BLaER1 treated with 17β-estradiol and CSF1 and Interleukin-3, amounts not matched to agents 10 nM and 100 nM (cell line): ENCODE results near the gene TLE1.

ENCODE experiments used
- H3K27ac ChIP-seq, 11 experiments: shearing (Covaris generic); formaldehyde crosslinking; 2 replicates each; pipeline ENCODE4 v1.8.1; 2022
- H3K27me3 ChIP-seq, 11 experiments: shearing (Covaris generic); formaldehyde crosslinking; 2 replicates each; pipeline ENCODE4 v1.8.1; 2022
- H3K36me3 ChIP-seq, 11 experiments: shearing (Covaris generic); formaldehyde crosslinking; 2 replicates each; pipeline ENCODE4 v1.8.1; 2022
- H3K4me1 ChIP-seq, 10 experiments: shearing (Covaris generic); formaldehyde crosslinking; 2 replicates each; pipeline ENCODE4 v1.8.1; 2022
- H3K4me2 ChIP-seq, 11 experiments: shearing (Covaris generic); formaldehyde crosslinking; 2 replicates each; pipeline ENCODE4 v1.8.1; 2022
- H3K4me3 ChIP-seq, 10 experiments: shearing (Covaris generic); formaldehyde crosslinking; 2 replicates each; pipeline ENCODE4 v1.8.1; 2022
- H3K9ac ChIP-seq, 11 experiments: shearing (Covaris generic); formaldehyde crosslinking; 2 replicates each; pipeline ENCODE4 v1.8.1; 2022
- H3K9me3 ChIP-seq, 11 experiments: shearing (Covaris generic); formaldehyde crosslinking; replicated peaks in 1 of 11; 2 replicates each; pipeline ENCODE4 v1.8.1; 2022
- H4K20me1 ChIP-seq, 11 experiments: shearing (Covaris generic); formaldehyde crosslinking; 2 replicates each; pipeline ENCODE4 v1.8.1; 2022
- Cebpa-rat ChIP-seq, 11 experiments: shearing (Covaris generic); IDR thresholded peaks; 2 replicates each; pipeline ENCODE4 v1.8.1; 2022

Gene TLE1

DNA sequence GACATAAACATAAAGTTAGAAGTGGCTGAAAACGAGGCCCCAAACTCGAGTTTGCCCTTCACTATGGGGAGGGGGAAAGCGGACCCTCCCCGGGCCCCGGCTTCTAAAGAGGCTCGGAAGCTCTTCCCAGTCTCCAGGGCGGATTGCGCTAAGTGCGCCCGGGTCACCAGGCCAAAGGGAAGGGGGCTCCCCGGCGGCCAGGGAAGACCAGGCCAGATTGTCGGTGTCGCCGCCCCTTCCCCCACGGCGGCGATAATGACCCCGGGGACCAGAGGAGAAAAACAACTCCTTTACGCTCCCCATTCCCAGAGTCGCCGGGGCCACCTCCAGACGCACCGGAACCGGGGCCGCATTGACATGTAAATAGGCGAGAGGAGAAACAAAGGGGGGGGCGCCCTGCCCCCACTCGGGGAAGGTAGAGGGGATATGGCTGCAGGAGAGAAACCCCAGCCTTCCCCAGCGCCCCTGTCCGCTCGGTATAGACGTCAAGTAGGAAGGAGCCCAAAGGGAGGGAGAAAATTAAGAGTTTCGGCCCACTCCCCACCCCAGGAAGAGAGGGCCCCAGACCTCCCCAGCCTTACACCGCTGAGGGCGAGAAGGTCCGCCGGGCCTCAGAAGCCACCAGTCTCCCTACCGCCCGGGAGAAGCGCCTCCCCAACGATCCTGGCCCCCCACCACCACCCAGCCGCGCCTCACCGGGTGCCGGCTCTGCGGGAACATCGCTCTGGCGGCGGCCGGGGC, 1.7 kb downstream of the TLE1 start:
- H3K9ac ChIP-seq, result peak overlapping the region; percentile 47 to 90 (median 75); a peak in 21 of 22 replicates
- TF ChIP-seq Cebpa-rat (IDR thresholded peaks at IDR 0.05), result no peak
- peaks cover 7 to 89% (median 23%) of the 10 kb centered on the region in 11 experiments for H3K27me3 ChIP-seq
- H3K27ac ChIP-seq, result peak overlapping the region in 9 of 11 experiments; percentile 30 to 80 (median 60); a peak in 16 of 22 replicates
- peaks cover 0 to 65% (median 40%) of the 10 kb centered on the region in 11 experiments; a peak in 17 of 22 replicates for H4K20me1 ChIP-seq
- H3K4me2 ChIP-seq, result peak overlapping the region; percentile 80 to 100 (median 97)
- H3K4me3 ChIP-seq, result peak overlapping the region; percentile 57 to 98 (median 80)
- peaks cover 0 to 20% (median 0%) of the 10 kb centered on the region in 11 experiments; a peak in 5 of 22 replicates for H3K36me3 ChIP-seq
- H3K9me3 ChIP-seq, result no peaks in the 10 kb centered on the region
- H3K4me1 ChIP-seq, result peaks cover 14 to 50% (median 44%) of the 10 kb centered on the region in 10 experiments

DNA sequence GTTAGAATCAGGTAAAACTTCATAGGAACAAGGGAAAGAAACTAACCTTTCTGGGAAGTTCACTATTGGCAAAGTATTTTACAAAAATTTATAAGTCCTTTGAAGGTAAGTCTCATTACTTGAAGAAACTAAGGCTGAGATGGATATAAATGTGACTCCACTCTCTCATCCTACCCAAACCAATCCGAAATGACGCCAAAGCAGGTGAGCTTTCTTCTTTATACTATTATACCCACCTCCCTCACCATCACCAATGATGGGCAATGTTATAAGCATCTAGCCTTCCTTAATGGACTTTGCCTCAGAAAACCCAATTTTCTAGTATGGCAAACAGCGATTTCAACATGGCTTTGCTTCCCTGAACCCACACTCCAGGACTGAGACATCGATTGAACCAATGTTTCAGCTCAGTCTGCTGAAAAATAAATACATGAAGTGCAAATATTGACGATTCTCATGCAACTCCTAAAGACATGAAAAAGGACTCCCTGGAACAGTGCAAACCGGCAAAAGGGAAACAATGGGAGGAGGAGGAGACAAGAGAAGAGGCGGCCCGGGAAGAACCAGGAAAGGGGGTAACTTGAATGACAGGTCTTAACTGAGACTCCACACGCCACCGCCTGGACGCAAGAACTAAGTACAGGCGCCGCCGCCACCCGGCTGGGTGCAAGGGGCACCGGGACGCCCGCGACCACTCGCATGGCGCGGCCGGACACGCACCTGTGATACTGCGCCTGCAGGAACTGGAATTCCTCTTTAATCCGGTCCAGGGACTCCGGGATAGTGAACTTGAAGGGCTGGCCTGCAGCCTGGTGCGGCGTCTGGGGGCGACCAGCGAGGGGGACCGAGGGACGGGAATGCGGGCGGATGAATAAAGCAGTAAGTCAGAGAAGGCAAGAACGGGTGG, 2.5 kb downstream of the TLE1 start:
- H3K4me2 ChIP-seq, result peak overlapping the region; percentile 80 to 100 (median 97)
- peak overlapping the region; percentile 57 to 98 (median 80) for H3K4me3 ChIP-seq
- no peak for TF ChIP-seq Cebpa-rat (IDR thresholded peaks at IDR 0.05)
- H3K4me1 ChIP-seq, result peaks cover 19 to 58% (median 52%) of the 10 kb centered on the region in 10 experiments
- peaks cover 7 to 93% (median 23%) of the 10 kb centered on the region in 11 experiments for H3K27me3 ChIP-seq
- H3K36me3 ChIP-seq, result peaks cover 0 to 25% (median 0%) of the 10 kb centered on the region in 11 experiments; a peak in 8 of 22 replicates
- peak overlapping the region; percentile 47 to 90 (median 75); a peak in 21 of 22 replicates for H3K9ac ChIP-seq
- H4K20me1 ChIP-seq, result peaks cover 0 to 73% (median 48%) of the 10 kb centered on the region in 11 experiments; a peak in 17 of 22 replicates
- H3K9me3 ChIP-seq, result no peaks in the 10 kb centered on the region
- H3K27ac ChIP-seq, result peak overlapping the region in 8 of 11 experiments; percentile 30 to 80 (median 63); a peak in 13 of 22 replicates

DNA sequence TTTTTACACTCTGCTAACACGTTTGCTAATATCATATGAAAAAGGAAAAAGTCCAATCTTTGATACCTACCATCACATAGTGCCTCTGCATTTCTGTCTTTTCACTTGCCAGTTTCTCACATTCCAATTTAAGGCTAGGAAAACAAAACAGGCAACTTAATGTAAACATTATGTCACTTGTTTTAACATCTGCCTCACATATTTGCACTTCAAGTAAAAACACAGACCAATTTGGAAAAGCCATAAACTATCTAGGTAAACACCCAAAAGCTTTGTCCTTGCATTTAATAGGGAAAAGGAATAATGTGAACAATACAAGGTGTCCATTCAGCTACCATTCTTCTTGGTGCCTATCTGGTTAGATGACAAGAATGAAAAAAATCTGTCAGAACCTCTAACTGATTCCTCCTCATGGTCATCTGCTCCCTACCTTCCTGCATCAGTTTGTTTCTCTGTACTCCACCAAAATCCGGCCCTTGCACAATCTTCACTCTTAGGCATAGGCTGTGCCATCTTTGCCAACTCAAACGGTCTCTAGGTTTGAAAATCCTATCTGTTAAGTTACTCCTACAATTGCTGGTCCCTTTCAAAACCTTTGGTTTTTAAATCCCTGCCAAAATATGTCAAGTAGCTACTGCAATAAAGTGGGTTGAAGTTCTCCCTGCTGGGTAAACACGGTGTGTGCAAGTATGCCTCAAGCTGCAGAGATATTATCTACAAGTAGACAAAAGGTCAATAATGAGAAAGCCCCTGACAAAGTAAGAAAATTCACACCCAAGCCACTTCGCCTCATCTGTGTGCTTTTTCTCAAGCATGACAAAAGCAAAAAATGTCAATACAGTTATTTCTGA, 3.4 kb downstream of the TLE1 start:
- H3K27ac ChIP-seq, result no peak overlapping the region
- H3K27me3 ChIP-seq, result peaks cover 6 to 93% (median 17%) of the 10 kb centered on the region in 11 experiments
- H3K4me3 ChIP-seq, result peak overlapping the region in 7 of 10 experiments; percentile 70 to 98 (median 82); a peak in 11 of 20 replicates
- peak overlapping the region in 4 of 11 experiments; percentile 74 to 90 (median 85); a peak in 6 of 22 replicates for H3K9ac ChIP-seq
- peak overlapping the region; percentile 80 to 100 (median 97); a peak in 20 of 22 replicates for H3K4me2 ChIP-seq
- peaks cover 0 to 34% (median 0%) of the 10 kb centered on the region in 11 experiments; a peak in 9 of 22 replicates for H3K36me3 ChIP-seq
- TF ChIP-seq Cebpa-rat (IDR thresholded peaks at IDR 0.05), result no peak
- no peaks in the 10 kb centered on the region for H3K9me3 ChIP-seq
- H4K20me1 ChIP-seq, result peaks cover 0 to 82% (median 57%) of the 10 kb centered on the region in 11 experiments; a peak in 17 of 22 replicates
- H3K4me1 ChIP-seq, result peaks cover 19 to 63% (median 52%) of the 10 kb centered on the region in 10 experiments

DNA sequence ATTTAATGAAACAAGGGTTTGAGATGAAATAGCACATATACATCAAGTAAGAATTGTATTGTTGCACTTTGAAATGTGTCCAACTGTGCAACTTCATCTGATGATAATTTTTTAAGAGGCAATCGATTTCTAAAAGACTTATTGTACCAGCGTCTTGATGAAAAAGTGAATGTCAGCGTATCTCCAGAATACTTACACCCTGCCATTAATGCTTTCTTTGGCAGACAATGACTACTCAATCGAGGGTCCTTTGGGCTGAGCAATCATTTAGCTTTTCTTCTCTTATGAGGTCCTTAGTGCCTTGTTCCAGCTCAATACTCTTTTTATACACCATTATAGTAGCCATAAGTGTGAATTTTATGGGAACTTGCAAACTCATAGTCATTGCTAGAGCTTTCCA, 4.7 kb downstream of the TLE1 start:
- H3K27ac ChIP-seq, result no peak overlapping the region
- H3K9ac ChIP-seq, result no peak overlapping the region
- 0 out of 20 replicates have a peak overlapping the region, but pooled peaks of 1 of the 10 experiments have one; percentile 5 for H3K4me3 ChIP-seq
- peak overlapping the region in 7 of 11 experiments; percentile 80 to 99 (median 97); a peak in 12 of 22 replicates for H3K4me2 ChIP-seq
- H3K27me3 ChIP-seq, result peaks cover 0 to 93% (median 9%) of the 10 kb centered on the region in 11 experiments; a peak in 10 of 22 replicates
- peaks cover 19 to 66% (median 54%) of the 10 kb centered on the region in 10 experiments for H3K4me1 ChIP-seq
- peaks cover 0 to 96% (median 69%) of the 10 kb centered on the region in 11 experiments; a peak in 17 of 22 replicates for H4K20me1 ChIP-seq
- H3K9me3 ChIP-seq, result no peaks in the 10 kb centered on the region
- TF ChIP-seq Cebpa-rat (IDR thresholded peaks at IDR 0.05), result no peak
- H3K36me3 ChIP-seq, result peaks cover 0 to 47% (median 3%) of the 10 kb centered on the region in 11 experiments; a peak in 10 of 22 replicates

DNA sequence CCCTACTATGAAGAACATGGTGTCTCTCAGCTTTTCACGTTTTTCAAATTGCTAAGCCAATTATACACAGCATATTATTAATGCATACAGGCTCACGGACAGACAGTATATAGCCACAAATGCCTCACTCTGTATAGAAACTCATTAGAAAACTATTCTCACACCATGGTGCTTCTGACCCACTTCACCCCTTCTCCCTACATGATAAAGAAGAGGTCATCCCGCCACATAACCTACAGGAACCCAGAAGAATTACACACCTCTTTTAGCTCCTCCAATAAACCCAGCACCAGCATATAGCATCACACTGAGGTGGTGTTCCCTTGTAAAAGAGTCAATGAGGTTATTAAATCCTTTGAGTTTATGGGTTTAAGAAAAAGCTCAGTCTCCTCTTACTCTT, 5.6 kb downstream of the TLE1 start:
- peak overlapping the region in 9 of 11 experiments; percentile 58 to 97 (median 88); a peak in 18 of 22 replicates for H3K4me2 ChIP-seq

DNA sequence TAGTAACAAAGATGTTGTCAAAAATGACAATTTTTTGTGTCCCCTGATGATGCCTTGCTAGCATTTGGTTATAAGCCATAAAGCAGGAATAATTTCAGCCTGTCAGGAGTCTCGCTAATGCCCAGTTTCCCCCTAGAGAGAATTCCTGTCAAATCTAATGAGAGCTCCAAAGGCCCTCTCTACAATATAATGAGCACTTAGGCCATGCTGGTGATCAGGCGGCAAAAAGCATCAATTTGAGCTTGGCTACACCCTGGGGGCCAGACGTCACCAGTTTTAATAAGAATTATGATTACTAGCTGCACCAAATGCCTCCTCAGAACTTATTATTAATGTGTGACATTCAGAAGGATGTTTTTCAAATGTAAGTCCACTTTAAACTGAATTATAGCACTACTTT, 6.1 kb downstream of the TLE1 start:
- Histone ChIP-seq H3K4me3 (peak overlapping the region in 8 of 10 experiments; percentile 9 to 46 (median 22); a peak in 7 of 20 replicates), H3K4me2 (peak overlapping the region; percentile 58 to 97 (median 85)), H4K20me1 (peaks cover 0 to 99% (median 73%) of the 10 kb centered on the region in 11 experiments; a peak in 17 of 22 replicates), H3K27ac (no peak overlapping the region), H3K9ac (peak overlapping the region in 3 of 11 experiments; percentile 3 to 39 (median 3); a peak in 3 of 22 replicates), H3K27me3 (peaks cover 0 to 91% (median 9%) of the 10 kb centered on the region in 11 experiments; a peak in 10 of 22 replicates), H3K36me3 (peaks cover 0 to 56% (median 7%) of the 10 kb centered on the region in 11 experiments; a peak in 12 of 22 replicates), H3K4me1 (peaks cover 19 to 69% (median 56%) of the 10 kb centered on the region in 10 experiments), H3K9me3 (no peaks in the 10 kb centered on the region)
- TF ChIP-seq Cebpa-rat (IDR thresholded peaks at IDR 0.05), result no peak

More for the DNA sequence above, 5.6 kb downstream of the TLE1 start:
- Histone ChIP-seq H3K36me3 (peaks cover 0 to 52% (median 3%) of the 10 kb centered on the region in 11 experiments; a peak in 12 of 22 replicates), H3K9ac (no peak overlapping the region), H3K27ac (no peak overlapping the region), H4K20me1 (peaks cover 0 to 99% (median 69%) of the 10 kb centered on the region in 11 experiments; a peak in 17 of 22 replicates), H3K9me3 (no peaks in the 10 kb centered on the region), H3K27me3 (peaks cover 0 to 96% (median 9%) of the 10 kb centered on the region in 11 experiments; a peak in 10 of 22 replicates), H3K4me3 (no peak overlapping the region), H3K4me1 (peaks cover 19 to 69% (median 56%) of the 10 kb centered on the region in 10 experiments)
- no peak for TF ChIP-seq Cebpa-rat (IDR thresholded peaks at IDR 0.05)

DNA sequence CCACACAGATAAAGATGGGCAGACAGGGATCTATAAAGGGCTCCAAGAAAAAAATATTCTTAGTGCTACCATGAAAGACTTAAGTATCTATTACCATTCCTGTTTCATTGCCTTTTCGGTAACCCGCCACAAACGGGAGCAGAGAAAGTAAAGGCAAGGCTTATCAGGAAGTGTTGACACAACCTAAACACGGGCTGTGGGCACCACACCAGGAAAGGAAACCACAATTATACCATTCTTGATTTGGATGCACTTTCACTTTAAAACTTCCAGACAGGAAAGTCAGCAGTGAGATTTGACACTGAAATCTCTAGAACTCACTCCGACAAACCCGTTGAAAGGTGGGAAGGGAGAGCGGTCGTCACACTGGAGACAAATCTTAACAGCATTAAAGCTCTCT, 6.5 kb downstream of the TLE1 start:
- H3K9ac ChIP-seq, result peak overlapping the region in 3 of 11 experiments; percentile 3 to 39 (median 3); a peak in 2 of 22 replicates
- peaks cover 19 to 69% (median 55%) of the 10 kb centered on the region in 10 experiments for H3K4me1 ChIP-seq
- H3K9me3 ChIP-seq, result no peaks in the 10 kb centered on the region
- H3K27ac ChIP-seq, result no peak overlapping the region
- H3K36me3 ChIP-seq, result peaks cover 0 to 61% (median 10%) of the 10 kb centered on the region in 11 experiments; a peak in 12 of 22 replicates
- no peak for TF ChIP-seq Cebpa-rat (IDR thresholded peaks at IDR 0.05)
- H3K4me2 ChIP-seq, result peak overlapping the region; percentile 58 to 97 (median 85)
- H3K27me3 ChIP-seq, result peaks cover 0 to 86% (median 9%) of the 10 kb centered on the region in 11 experiments; a peak in 9 of 22 replicates
- peaks cover 0 to 97% (median 73%) of the 10 kb centered on the region in 11 experiments; a peak in 17 of 22 replicates for H4K20me1 ChIP-seq
- H3K4me3 ChIP-seq, result peak overlapping the region in 8 of 10 experiments; percentile 9 to 46 (median 22); a peak in 9 of 20 replicates
